Memory B cell (primary cell): ENCODE data around the gene RBM44.
"Not testable (repeated sequence)": the region's sequence is repeated elsewhere in the genome, so short reads cannot be mapped to it uniquely, and the experiment has no call there.

Experiments used
- ATAC-seq: fragments of 150-1000 bp; cut with Tn5 transposase; 2 replicates; pipeline ENCODE4 v1.10.0; 2021; ENCODE audit warnings: low read depth, mild to moderate bottlenecking, moderate library complexity
- DNase-seq, 2 donors: peaks; one replicate each; pipeline ENCODE4 v3.0.0; 2022; ENCODE audit warnings: low spot score in 2 of 2
- H3K27ac Mint-ChIP-seq: one replicate; pipeline ENCODE4 v1.8.0; 2022; ENCODE audit warnings: mild to moderate bottlenecking, moderate library complexity, mixed read lengths
- H3K27me3 Mint-ChIP-seq: one replicate; pipeline ENCODE4 v1.8.0; 2022; ENCODE audit warnings: mixed read lengths
- H3K36me3 Mint-ChIP-seq: one replicate; pipeline ENCODE4 v1.8.0; 2022; ENCODE audit warnings: mild to moderate bottlenecking, mixed read lengths
- H3K4me1 Mint-ChIP-seq: one replicate; pipeline ENCODE4 v1.8.0; 2022; ENCODE audit warnings: mixed read lengths
- H3K4me3 Mint-ChIP-seq: one replicate; pipeline ENCODE4 v1.8.0; 2022; ENCODE audit warnings: mild to moderate bottlenecking, moderate library complexity, mixed read lengths
- H3K9me3 Mint-ChIP-seq: one replicate; pipeline ENCODE4 v1.8.0; 2022; ENCODE audit warnings: mixed read lengths

The RBM44 gene

DNA sequence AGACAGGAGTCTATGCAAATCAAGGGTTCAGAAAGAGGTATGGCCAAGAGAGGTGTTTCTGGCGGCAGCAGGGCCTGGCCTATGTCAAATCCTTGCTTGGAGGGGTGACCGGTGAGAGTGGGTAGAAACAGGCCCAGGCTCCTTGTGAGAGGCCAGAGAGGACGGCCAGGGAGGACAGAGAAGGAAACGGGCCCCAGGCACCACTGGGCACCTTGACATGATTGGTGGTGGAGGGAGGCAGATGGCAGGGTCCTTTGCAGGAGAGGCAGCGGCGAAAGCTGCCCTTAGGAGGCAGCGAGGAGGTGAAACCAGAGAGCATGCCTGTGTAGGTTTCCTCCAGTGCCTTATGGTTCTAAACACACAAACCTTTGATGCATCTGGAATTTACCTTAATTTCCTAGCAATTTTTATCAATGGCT lies 67.1 kb downstream of the RBM44 start:
- peaks cover 23% of the 10 kb centered on the region for H3K27me3 Mint-ChIP-seq
- no peak overlapping the region for H3K4me3 Mint-ChIP-seq
- H3K27ac Mint-ChIP-seq = no peak overlapping the region
- peaks cover 6% of the 10 kb centered on the region for H3K4me1 Mint-ChIP-seq
- H3K9me3 Mint-ChIP-seq = no peaks in the 10 kb centered on the region
- no peak for DNase-seq
- no peaks in the 10 kb centered on the region for H3K36me3 Mint-ChIP-seq
- no peak for ATAC-seq

DNA sequence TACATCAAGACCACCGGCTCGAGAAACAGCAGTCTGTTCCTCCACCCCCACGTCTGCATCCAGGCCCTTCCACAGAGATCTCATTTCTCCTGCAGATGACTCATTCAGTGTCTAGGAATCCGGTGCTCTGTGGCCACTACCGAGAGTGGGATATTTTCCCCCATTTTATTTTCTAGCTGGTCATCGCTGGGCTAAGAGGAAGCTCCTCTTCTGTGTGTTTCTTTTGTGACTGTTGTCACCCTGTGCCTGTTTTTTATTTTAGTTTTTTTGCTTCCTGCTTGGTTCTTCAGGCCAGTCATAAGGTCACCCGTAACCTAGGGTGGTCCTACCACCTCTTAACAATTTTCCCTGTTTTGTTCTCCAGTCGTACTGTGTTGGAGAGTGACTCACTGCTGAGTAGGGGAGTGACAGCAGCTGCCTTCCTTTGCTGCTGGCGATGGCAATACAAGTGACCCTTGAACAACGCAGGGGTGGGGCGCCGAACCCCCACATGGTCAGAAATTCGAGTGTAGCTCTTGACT lies 67.6 kb downstream of the RBM44 start:
- Mint-ChIP-seq H3K27me3 (peaks cover 26% of the 10 kb centered on the region), H3K4me1 (peaks cover 6% of the 10 kb centered on the region), H3K4me3 (no peak overlapping the region), H3K27ac (no peak overlapping the region), H3K9me3 (no peaks in the 10 kb centered on the region), H3K36me3 (no peaks in the 10 kb centered on the region)
- no peak for ATAC-seq
- DNase-seq = no peak

DNA sequence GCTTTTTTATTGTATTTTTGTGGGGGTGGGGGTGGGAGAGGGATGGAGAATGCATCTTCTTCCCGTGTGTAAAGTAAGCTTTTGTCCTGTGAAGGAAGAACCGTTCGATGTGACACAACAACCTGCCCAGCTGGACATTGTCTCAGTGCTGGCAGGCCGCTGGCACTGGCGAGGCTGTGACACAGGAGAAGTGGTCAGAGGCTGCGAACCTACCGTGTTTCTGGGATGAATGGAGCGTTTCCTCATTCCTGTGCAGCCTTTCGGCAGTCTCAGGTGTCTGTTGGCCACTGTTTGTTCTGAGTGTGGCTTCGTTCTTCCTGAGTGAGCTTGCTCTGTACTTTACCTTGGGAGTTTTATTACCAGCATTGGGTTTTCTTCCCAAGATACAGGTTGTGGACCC lies 68.9 kb downstream of the RBM44 start:
- Mint-ChIP-seq H3K27me3 (peaks cover 28% of the 10 kb centered on the region), H3K4me3 (no peak overlapping the region), H3K4me1 (peaks cover 6% of the 10 kb centered on the region), H3K9me3 (no peaks in the 10 kb centered on the region), H3K36me3 (no peaks in the 10 kb centered on the region), H3K27ac (no peak overlapping the region)
- DNase-seq = no peak
- no peak for ATAC-seq

DNA sequence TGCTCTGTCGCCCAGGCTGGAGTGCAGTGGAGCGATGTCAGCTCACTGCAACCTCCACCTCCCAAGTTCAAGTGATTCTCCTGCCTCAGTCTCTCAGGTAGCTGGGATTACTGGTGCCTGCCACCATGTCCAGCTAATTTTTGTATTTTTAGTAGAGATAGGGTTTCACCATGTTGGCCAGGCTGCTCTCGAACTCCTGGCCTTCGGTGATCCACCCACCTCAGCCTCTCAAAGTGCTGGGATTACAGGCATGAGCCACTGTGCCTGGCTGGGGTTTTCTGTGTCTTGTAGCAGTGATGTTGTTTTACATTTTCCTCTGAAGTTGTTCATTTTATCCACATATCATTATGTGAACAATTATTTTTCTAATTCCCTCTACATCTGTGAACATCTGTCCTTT lies 69.5 kb downstream of the RBM44 start:
- not testable (repeated sequence) for ATAC-seq, DNase-seq

DNA sequence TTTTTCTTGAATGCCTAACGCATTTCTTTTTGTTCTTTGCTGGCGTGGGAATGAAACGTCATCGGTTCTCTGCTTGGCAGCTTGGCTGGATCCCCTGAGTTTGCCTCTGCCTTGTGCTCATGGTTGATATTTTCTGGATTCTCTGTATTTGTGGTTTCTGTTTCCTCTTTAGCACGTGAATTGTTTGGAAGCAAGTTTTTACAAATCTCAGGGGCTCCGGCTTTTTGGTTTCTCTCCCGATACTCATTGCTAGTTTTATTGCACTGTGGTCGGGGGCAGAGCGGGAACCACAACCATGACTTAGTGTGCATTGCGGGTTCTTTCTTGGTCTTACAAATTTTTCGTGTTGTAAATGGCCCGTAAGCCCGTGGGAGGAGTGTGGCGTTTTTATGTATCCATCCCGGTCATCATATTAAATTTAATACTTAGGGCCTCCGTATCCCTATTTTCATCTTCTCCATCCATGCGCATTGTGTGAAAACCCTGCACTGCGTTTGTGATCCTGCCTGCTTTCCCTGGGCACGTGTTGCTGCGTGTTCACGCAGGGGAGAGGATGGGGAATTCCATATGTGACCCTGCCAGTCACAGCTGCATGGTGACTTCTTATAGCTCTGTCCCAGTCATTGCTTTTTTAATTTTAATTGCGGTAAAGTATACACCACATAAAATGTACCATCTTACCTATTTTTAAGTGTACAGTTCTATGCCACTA lies 70.2 kb downstream of the RBM44 start:
- H3K27ac Mint-ChIP-seq = no peak overlapping the region
- H3K27me3 Mint-ChIP-seq = peaks cover 25% of the 10 kb centered on the region
- no peaks in the 10 kb centered on the region for H3K9me3 Mint-ChIP-seq
- peaks cover 6% of the 10 kb centered on the region for H3K4me1 Mint-ChIP-seq
- DNase-seq (no peak), ATAC-seq (no peak)
- no peak overlapping the region for H3K4me3 Mint-ChIP-seq
- no peaks in the 10 kb centered on the region for H3K36me3 Mint-ChIP-seq

More for the DNA sequence above, 69.5 kb downstream of the RBM44 start:
- H3K4me1 Mint-ChIP-seq, H3K4me3 Mint-ChIP-seq, H3K9me3 Mint-ChIP-seq, H3K27ac Mint-ChIP-seq, H3K36me3 Mint-ChIP-seq: not testable (repeated sequence)
- peaks cover 24% of the 10 kb centered on the region for H3K27me3 Mint-ChIP-seq

DNA sequence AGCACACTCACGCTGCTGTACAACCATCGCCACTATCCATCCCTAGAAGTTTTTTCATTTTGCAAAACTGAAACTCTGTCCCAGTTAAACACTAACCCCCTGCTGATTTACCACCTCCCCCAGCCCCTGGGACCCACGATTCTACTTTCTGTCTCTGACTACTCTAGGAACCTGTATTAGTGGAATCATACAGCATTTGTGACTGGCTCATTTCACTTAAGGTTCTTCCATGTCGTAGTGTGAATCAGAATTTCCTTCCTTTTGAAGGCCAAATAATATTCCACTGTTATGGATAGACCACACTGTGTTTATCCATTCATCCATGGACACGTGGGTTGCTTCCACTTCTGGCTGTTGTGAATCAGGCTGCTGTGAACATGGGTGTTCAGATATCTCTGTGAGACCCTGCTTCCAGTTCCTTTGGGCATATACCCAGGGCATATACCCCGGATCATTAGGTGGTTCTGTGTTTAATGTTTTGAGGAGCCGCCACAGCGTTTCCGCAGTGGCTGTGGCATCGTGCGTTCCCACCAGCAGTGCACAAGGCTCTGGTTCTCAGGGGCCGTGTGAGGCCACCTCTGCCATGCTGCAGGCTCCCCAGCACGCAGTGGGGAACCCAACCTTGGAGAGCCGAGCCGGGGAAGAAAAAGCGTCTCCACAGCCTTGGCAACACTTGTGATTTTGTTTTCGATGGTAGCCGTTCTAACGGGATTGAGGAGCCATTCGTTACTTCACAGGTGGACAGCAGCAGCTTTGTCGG lies 70.9 kb downstream of the RBM44 start:
- H3K36me3 Mint-ChIP-seq = no peaks in the 10 kb centered on the region
- no peak for ATAC-seq
- no peaks in the 10 kb centered on the region for H3K9me3 Mint-ChIP-seq
- H3K27me3 Mint-ChIP-seq = peaks cover 28% of the 10 kb centered on the region
- no peak overlapping the region for H3K27ac Mint-ChIP-seq
- no peak overlapping the region for H3K4me3 Mint-ChIP-seq
- DNase-seq = no peak
- H3K4me1 Mint-ChIP-seq = peaks cover 6% of the 10 kb centered on the region

DNA sequence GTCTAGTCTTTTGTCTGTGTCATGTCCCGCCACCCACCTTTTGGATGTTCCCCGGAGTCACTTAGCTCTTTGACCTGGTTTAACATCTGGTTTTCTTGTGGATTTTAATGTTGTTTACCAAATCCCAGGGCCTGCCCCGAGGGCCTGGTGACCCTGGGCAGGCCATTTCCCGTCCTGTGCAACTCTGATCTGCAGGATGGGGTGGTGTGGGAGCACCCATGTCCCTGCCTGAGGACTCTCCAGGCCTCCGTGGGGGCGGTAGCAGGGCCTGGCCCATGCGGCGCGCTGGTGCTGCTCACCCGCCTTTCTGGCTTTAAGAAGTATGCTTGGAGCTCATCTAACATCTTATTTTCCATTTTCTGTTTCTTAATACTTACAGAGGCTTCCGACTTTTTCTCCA lies 71.5 kb downstream of the RBM44 start:
- Mint-ChIP-seq H3K4me3 (no peak overlapping the region), H3K27ac (no peak overlapping the region), H3K9me3 (no peaks in the 10 kb centered on the region), H3K27me3 (peaks cover 27% of the 10 kb centered on the region), H3K4me1 (peaks cover 6% of the 10 kb centered on the region), H3K36me3 (no peaks in the 10 kb centered on the region)
- DNase-seq = no peak
- ATAC-seq = no peak

DNA sequence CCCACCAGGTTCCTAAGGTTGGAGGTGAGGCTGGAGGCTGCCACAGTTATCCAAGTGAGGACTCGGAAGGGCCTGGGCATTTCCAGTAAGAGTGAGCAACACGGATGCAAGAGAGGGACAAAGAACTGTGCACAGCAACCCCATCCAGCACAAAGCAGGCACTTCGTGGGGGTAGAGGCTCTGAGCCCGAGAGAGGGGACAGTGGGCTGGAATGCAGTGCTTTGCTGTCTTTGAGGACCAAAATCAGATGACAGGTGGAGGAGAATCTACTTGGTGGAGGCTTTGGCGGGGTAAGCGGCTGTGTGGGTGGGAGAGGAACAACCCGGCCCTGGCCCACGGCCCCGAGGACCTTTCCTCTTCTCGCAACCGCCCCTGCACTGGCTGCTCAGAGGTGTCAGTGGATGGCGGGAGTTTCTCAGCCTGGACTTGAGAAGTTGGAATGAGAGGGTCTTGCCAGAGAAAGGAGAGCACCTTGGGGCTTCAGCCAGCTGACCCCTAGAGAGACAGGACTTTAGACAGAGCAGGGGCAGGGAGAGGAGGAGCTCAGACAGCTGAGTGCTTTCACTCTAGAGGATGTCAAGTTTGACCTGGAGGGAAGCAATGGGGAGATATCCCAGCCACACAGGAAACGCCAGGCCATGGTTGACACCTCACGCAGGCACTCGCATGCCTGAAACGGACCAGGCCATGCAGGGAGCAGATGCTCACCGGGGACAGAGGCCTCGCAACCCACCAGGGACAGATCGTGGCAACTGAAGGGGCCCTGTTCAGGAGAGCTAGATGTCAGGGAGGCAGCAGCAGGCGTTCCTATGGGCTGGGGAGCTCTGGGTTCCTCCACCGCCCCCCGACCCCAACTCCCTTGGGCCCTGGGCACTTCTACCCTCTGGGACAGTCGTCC lies 72.4 kb downstream of the RBM44 start:
- Mint-ChIP-seq H3K36me3 (no peaks in the 10 kb centered on the region), H3K4me1 (peaks cover 6% of the 10 kb centered on the region), H3K27ac (no peak overlapping the region), H3K4me3 (no peak overlapping the region), H3K9me3 (no peaks in the 10 kb centered on the region), H3K27me3 (peaks cover 28% of the 10 kb centered on the region)
- DNase-seq = no peak
- ATAC-seq = no peak

DNA sequence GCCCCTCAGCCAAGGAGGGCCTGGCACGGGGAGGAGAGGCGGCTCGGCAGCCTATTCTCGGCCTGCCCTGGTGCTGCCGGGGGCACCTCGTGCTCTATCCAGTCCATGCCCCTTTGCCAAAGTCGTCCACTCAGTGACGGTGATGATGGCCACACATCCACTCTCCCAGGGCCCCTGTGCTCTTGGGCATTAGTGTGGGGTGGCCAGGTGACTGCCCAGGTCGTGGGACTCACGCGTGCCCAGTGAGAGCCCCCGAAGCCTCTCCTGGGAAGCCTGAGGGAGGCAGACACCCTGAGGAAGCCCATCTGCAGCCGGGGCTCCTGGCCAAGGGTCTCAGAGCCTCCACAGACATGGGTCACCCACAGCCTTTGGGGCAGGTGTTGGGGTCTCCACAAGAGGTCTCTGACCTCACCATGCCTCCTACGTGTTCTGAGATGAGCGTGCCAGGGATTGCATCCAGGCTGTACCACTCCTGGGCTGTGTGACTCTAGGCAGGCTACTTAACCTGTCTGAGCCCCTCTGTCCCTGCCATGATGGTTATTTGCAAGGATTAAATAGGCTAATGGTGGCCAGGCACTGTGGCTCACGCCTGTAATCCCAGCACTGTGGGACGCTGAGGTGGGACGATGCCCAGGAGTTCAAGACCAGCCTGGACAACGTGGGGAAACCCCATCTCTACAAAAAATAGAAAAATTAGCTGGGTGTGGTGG lies 73.8 kb downstream of the RBM44 start:
- peaks cover 30% of the 10 kb centered on the region for H3K27me3 Mint-ChIP-seq
- ATAC-seq (no peak), DNase-seq (no peak)
- H3K36me3 Mint-ChIP-seq = no peaks in the 10 kb centered on the region
- no peak overlapping the region for H3K4me3 Mint-ChIP-seq
- H3K4me1 Mint-ChIP-seq = peaks cover 6% of the 10 kb centered on the region
- no peak overlapping the region for H3K27ac Mint-ChIP-seq
- no peaks in the 10 kb centered on the region for H3K9me3 Mint-ChIP-seq

DNA sequence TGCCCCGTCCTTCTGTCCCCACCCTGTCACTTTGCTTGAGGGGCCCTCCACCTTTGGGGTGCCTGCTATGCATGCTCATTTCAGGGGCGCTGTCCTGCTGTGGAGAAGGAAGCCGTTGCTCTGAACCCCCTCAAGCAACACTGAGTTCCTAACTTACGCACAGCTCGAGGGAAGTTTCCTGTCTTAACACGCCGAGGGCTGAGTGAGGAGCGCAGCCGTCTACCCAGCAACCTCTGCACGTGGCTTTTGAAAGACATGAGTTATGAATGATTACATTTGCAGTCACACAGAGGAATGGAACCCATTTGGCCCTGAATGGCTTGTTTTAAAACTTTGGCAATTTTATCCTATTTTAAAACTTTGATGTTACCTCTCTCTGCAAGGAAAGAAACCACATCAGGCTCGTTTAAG lies 74.8 kb downstream of the RBM44 start:
- no peaks in the 10 kb centered on the region for H3K36me3 Mint-ChIP-seq
- no peak overlapping the region for H3K4me3 Mint-ChIP-seq
- H3K27ac Mint-ChIP-seq = no peak overlapping the region
- peaks cover 29% of the 10 kb centered on the region for H3K27me3 Mint-ChIP-seq
- ATAC-seq (no peak), DNase-seq (no peak)
- H3K4me1 Mint-ChIP-seq = peaks cover 6% of the 10 kb centered on the region
- H3K9me3 Mint-ChIP-seq = no peaks in the 10 kb centered on the region

DNA sequence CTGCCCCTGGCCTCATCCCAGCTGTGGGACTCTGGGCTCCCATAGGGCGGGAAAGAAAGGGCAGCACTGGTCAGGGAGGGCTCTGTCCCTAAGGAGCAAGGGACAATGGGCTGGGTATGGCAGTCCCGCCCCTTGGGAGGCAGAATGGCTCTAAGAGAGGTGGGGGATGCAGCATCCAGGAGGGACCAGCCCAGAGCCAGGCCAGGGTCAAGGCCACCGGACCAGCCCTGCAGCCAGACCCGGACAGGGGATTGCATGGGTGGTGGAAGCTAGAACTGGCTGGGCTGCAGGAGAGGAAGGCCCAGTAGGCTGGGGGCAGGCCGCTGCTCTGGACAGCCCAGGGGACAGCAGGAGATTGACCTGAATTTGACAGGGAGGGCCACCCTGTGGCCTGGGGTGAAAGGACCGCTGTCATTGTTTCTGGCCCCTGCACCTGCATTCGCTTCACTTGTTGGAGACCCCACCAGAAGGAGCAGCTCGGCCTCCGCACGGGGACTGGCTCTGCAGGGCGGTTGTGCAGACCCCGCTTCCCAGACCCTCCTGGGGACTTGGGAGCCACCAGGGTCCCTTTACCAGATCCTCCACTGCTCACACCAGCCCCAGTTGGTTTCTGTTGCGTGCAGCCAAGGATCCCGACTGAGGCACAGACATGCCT lies 75.4 kb downstream of the RBM44 start:
- H3K4me3 Mint-ChIP-seq = no peak overlapping the region
- peaks cover 26% of the 10 kb centered on the region for H3K27me3 Mint-ChIP-seq
- peaks cover under 1% of the 10 kb centered on the region for H3K4me1 Mint-ChIP-seq
- no peaks in the 10 kb centered on the region for H3K36me3 Mint-ChIP-seq
- no peak for DNase-seq
- ATAC-seq = no peak
- no peak overlapping the region for H3K27ac Mint-ChIP-seq
- H3K9me3 Mint-ChIP-seq = no peaks in the 10 kb centered on the region

DNA sequence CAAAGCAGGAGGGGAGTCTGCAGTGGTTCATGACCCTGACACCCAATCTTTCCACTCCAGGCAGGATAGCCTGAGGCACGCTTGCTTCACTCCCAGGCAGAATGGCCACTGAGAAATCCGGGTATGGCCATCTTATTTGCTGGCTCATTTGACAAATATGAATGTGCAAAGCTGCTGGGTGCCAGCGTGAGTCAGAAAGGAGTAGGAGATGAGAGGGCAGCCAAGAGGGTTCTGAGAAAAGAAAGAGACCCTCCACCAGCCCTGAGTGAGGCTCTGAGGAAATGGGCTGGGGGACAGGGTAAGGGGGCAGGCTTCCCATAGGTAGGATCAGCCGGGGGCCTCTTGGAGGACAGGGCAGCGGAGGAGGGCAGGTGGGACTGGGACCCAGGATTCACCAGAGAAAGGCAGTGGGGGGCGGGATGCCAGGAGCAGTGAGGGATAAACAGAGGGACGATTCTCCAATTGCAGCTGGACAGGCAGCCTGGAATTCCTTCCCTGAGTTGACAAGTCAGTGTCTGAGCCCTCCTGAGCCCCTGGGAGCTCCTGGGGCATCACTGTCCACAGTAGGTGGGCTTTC lies 76.1 kb downstream of the RBM44 start:
- H3K36me3 Mint-ChIP-seq = no peaks in the 10 kb centered on the region
- H3K27ac Mint-ChIP-seq = peak overlapping the region; percentile 41
- no peaks in the 10 kb centered on the region for H3K4me1 Mint-ChIP-seq
- DNase-seq (no peak), ATAC-seq (no peak)
- no peaks in the 10 kb centered on the region for H3K9me3 Mint-ChIP-seq
- no peak overlapping the region for H3K4me3 Mint-ChIP-seq
- peaks cover 21% of the 10 kb centered on the region for H3K27me3 Mint-ChIP-seq
